Naive thymus-derived CD4-positive, alpha-beta T cell (primary cell): ENCODE measurements around the gene MRPS30. TPM values are rescaled to one million over a fixed set of nuclear protein-coding genes. Genes with fewer than 3 reads are reported as not detected.
A peak's percentile ranks its signal among the peaks of the same experiment; 100 is the strongest.

Experiments
- ATAC-seq: fragments of 150-1000 bp; cut with Tn5 transposase; 2 replicates; pipeline ENCODE4 v1.10.0; 2021; ENCODE audit warnings: mild to moderate bottlenecking, moderate library complexity
- CTCF ChIA-PET: fragments of 350-600 bp; sonication (Branson Sonifier 250); formaldehyde crosslinking; loops from one replicate; lab custom pipeline; 2021; ENCODE audit warnings: antibody characterized with exemption; lab: Charles Lee
- POLR2A ChIA-PET: fragments of 350-600 bp; sonication (Branson Sonifier 250); formaldehyde crosslinking; loops from one replicate; lab custom pipeline; 2021; ENCODE audit warnings: antibody characterized with exemption, inconsistent platforms; lab: Charles Lee
- DNase-seq, 9 donors: peaks; one replicate each; pipeline versions ENCODE4 v3.0.0 to v3.0.0-alpha.2; 2020 to 2022; ENCODE audit warnings: mixed read lengths in 1 of 9
- H3K27ac ChIP-seq: one replicate; pipeline ENCODE4 v1.7.0; 2013; ENCODE audit warnings: mild to moderate bottlenecking, low read depth, low read length, moderate library complexity
- H3K27me3 ChIP-seq, 2 donors: one replicate each; pipeline ENCODE4 v1.7.0; 2013; ENCODE audit warnings: low read length in 2 of 2, mild to moderate bottlenecking in 2 of 2, moderate library complexity in 2 of 2; ENCODE audit not compliant: control insufficient read depth in 2 of 2, insufficient read depth in 2 of 2
- H3K36me3 ChIP-seq, 3 experiments: 1 replicate in 2 of 3; 2 replicates in 1 of 3; pipeline ENCODE4 v1.7.0; 2013; ENCODE audit warnings: low read length in 3 of 3, mild to moderate bottlenecking in 3 of 3, moderate library complexity in 1 of 3; ENCODE audit not compliant: insufficient read depth in 3 of 3, control insufficient read depth in 2 of 3
- H3K4me1 ChIP-seq, 2 donors: one replicate each; pipeline ENCODE4 v1.7.0; 2013; ENCODE audit warnings: low read length in 2 of 2, mild to moderate bottlenecking in 2 of 2, moderate library complexity in 1 of 2; ENCODE audit not compliant: control insufficient read depth in 2 of 2, insufficient read depth in 2 of 2
- H3K4me3 ChIP-seq: 2 replicates; pipeline ENCODE4 v1.7.0; 2013; ENCODE audit warnings: mild to moderate bottlenecking, low read length
- H3K9me3 ChIP-seq, 3 experiments: 1 replicate in 2 of 3; 2 replicates in 1 of 3; pipeline ENCODE4 v1.7.0; 2013; ENCODE audit warnings: low read length in 3 of 3; ENCODE audit not compliant: control insufficient read depth in 2 of 3
- H3K27ac Mint-ChIP-seq, 9 donors: one replicate each; pipeline ENCODE4 v1.8.0; 2020 to 2022; ENCODE audit warnings: mixed read lengths in 9 of 9, mild to moderate bottlenecking in 8 of 9, moderate library complexity in 5 of 9, inconsistent platforms in 2 of 9
- H3K27me3 Mint-ChIP-seq, 5 donors: one replicate each; pipeline ENCODE4 v1.8.0; 2021 to 2022; ENCODE audit warnings: mixed read lengths in 5 of 5, mild to moderate bottlenecking in 1 of 5
- H3K36me3 Mint-ChIP-seq, 5 donors: one replicate each; pipeline ENCODE4 v1.8.0; 2020 to 2022; ENCODE audit warnings: mixed read lengths in 5 of 5, mild to moderate bottlenecking in 3 of 5, inconsistent platforms in 1 of 5
- H3K4me1 Mint-ChIP-seq, 7 donors: one replicate each; pipeline ENCODE4 v1.8.0; 2020 to 2022; ENCODE audit warnings: mixed read lengths in 7 of 7, mild to moderate bottlenecking in 3 of 7, inconsistent platforms in 1 of 7
- H3K4me3 Mint-ChIP-seq, 10 donors: one replicate each; pipeline ENCODE4 v1.8.0; 2020 to 2022; ENCODE audit warnings: mild to moderate bottlenecking in 10 of 10, mixed read lengths in 10 of 10, moderate library complexity in 6 of 10, inconsistent platforms in 2 of 10
- H3K9me3 Mint-ChIP-seq, 11 donors: one replicate each; pipeline ENCODE4 v1.8.0; 2020 to 2022; ENCODE audit warnings: mixed read lengths in 11 of 11, mild to moderate bottlenecking in 4 of 11, inconsistent platforms in 1 of 11, moderate library complexity in 1 of 11
- intact Hi-C, 2 donors: fragments of 100-400 bp; cut with micrococcal nuclease; formaldehyde crosslinking; loops; one replicate each; pipeline ENCODE4 v1.15.1; 2023
- polyA plus RNA-seq, 2 donors: library from polyadenylated mRNA; unstranded; fragments of 300-500 nt; fragmentation: Illumina TruSeq; gene quantifications; one replicate each; pipeline ENCODE4 v1.2.3, GENCODE V29; 2021
- total RNA-seq, 6 experiments: library from RNA in 5 of 6; stranded (reverse) in 5 of 6; gene quantifications; 1 replicate in 5 of 6; 2 replicates in 1 of 6; pipeline ENCODE4 v1.2.3 and lab custom pipeline; 2021 to 2026

Gene MRPS30
- total and polyA plus RNA-seq, 7 experiments from 2014 or later, result 31.1 to 89.5 (median 55.4) TPM

GRCh38 chr5:44828719-44829118, 20.0 kb downstream of the MRPS30 start:
- no peaks in the 10 kb centered on the region for H3K9me3 ChIP-seq
- H3K27me3 Mint-ChIP-seq, result no peaks in the 10 kb centered on the region
- ATAC-seq (no peak), DNase-seq (no peak)
- ChIA-PET POLR2A (no interaction called here), CTCF (no interaction called here)
- H3K27me3 ChIP-seq, result no peaks in the 10 kb centered on the region
- peaks cover 0 to 12% (median 6%) of the 10 kb centered on the region in 7 donors for H3K4me1 Mint-ChIP-seq
- H3K4me3 Mint-ChIP-seq, result no peak overlapping the region
- H3K36me3 Mint-ChIP-seq, result peaks cover 0 to 43% (median 27%) of the 10 kb centered on the region in 5 donors
- H3K9me3 Mint-ChIP-seq, result no peaks in the 10 kb centered on the region
- intact Hi-C loops, result no loop called here
- H3K27ac Mint-ChIP-seq, result no peak overlapping the region
- no peaks in the 10 kb centered on the region for H3K36me3 ChIP-seq
- H3K4me1 ChIP-seq, result no peaks in the 10 kb centered on the region
- no peak overlapping the region for H3K27ac ChIP-seq
- no peak overlapping the region for H3K4me3 ChIP-seq

GRCh38 chr5:44830951-44831350, 22.2 kb downstream of the MRPS30 start:
- POLR2A ChIA-PET, result no interaction called here
- Histone ChIP-seq H3K9me3 (no peaks in the 10 kb centered on the region), H3K36me3 (no peaks in the 10 kb centered on the region), H3K27ac (no peak overlapping the region), H3K4me1 (no peaks in the 10 kb centered on the region), H3K4me3 (no peak overlapping the region), H3K27me3 (no peaks in the 10 kb centered on the region)
- no peak for DNase-seq
- ATAC-seq, result no peak
- intact Hi-C loops, result no loop called here
- H3K36me3 Mint-ChIP-seq, result peaks cover 0 to 43% (median 25%) of the 10 kb centered on the region in 5 donors
- H3K27ac Mint-ChIP-seq, result no peak overlapping the region
- no peak overlapping the region for H3K4me3 Mint-ChIP-seq
- no peaks in the 10 kb centered on the region for H3K27me3 Mint-ChIP-seq
- H3K9me3 Mint-ChIP-seq, result peaks cover 0 to 5% (median 0%) of the 10 kb centered on the region in 11 donors
- peaks cover 0 to 12% (median 6%) of the 10 kb centered on the region in 7 donors for H3K4me1 Mint-ChIP-seq
- CTCF ChIA-PET, result no interaction called here

- ATAC-seq (no peak), DNase-seq (no peak)
- Mint-ChIP-seq H3K27me3 (no peaks in the 10 kb centered on the region), H3K27ac (peak overlapping the region in 1 of 9 donors; percentile 56), H3K36me3 (peaks cover 0 to 31% (median 19%) of the 10 kb centered on the region in 5 donors), H3K9me3 (peaks cover 0 to 8% (median 3%) of the 10 kb centered on the region in 11 donors), H3K4me1 (peaks cover 0 to 6% (median 0%) of the 10 kb centered on the region in 7 donors), H3K4me3 (no peak overlapping the region)
- intact Hi-C loops, result no loop called here
- Histone ChIP-seq H3K27me3 (no peaks in the 10 kb centered on the region), H3K4me1 (no peaks in the 10 kb centered on the region), H3K27ac (no peak overlapping the region), H3K4me3 (no peak overlapping the region), H3K9me3 (no peaks in the 10 kb centered on the region), H3K36me3 (no peaks in the 10 kb centered on the region)
- ChIA-PET POLR2A (no interaction called here), CTCF (no interaction called here)
Measured at GRCh38 chr5:44833249-44833648, 24.5 kb downstream of the MRPS30 start.

GRCh38 chr5:44835693-44836092, 26.9 kb downstream of the MRPS30 start:
- Mint-ChIP-seq H3K4me3 (no peak overlapping the region), H3K27ac (no peak overlapping the region), H3K36me3 (peaks cover 0 to 33% (median 29%) of the 10 kb centered on the region in 5 donors), H3K9me3 (peaks cover 5 to 25% (median 11%) of the 10 kb centered on the region in 11 donors), H3K4me1 (peaks cover 0 to 2% (median 0%) of the 10 kb centered on the region in 7 donors), H3K27me3 (peaks cover 0 to 5% (median 0%) of the 10 kb centered on the region in 5 donors)
- Histone ChIP-seq H3K9me3 (no peaks in the 10 kb centered on the region), H3K4me3 (no peak overlapping the region), H3K4me1 (no peaks in the 10 kb centered on the region), H3K27ac (no peak overlapping the region), H3K36me3 (no peaks in the 10 kb centered on the region), H3K27me3 (no peaks in the 10 kb centered on the region)
- CTCF ChIA-PET, result no interaction called here
- intact Hi-C loops, result no loop called here
- ATAC-seq (no peak), DNase-seq (no peak)
- POLR2A ChIA-PET, result no interaction called here

- Mint-ChIP-seq H3K27ac (no peak overlapping the region), H3K4me1 (no peaks in the 10 kb centered on the region), H3K27me3 (peaks cover 0 to 5% (median 0%) of the 10 kb centered on the region in 5 donors), H3K4me3 (no peak overlapping the region), H3K36me3 (peaks cover 0 to 28% (median 20%) of the 10 kb centered on the region in 5 donors), H3K9me3 (peaks cover 5 to 25% (median 11%) of the 10 kb centered on the region in 11 donors)
- no peak for DNase-seq
- POLR2A ChIA-PET, result no interaction called here
- intact Hi-C loops, result no loop called here
- no peaks in the 10 kb centered on the region for H3K4me1 ChIP-seq
- H3K27ac ChIP-seq, result no peak overlapping the region
- no peaks in the 10 kb centered on the region for H3K36me3 ChIP-seq
- no peaks in the 10 kb centered on the region for H3K27me3 ChIP-seq
- H3K9me3 ChIP-seq, result no peaks in the 10 kb centered on the region
- CTCF ChIA-PET, result no interaction called here
- ATAC-seq, result no peak
- no peak overlapping the region for H3K4me3 ChIP-seq
Measured at GRCh38 chr5:44839018-44839681, 30.4 kb downstream of the MRPS30 start.

GRCh38 chr5:44842496-44843282, 33.9 kb downstream of the MRPS30 start:
- no peak for DNase-seq
- ATAC-seq, result no peak
- no peaks in the 10 kb centered on the region for H3K4me1 ChIP-seq
- no peak overlapping the region for H3K4me3 Mint-ChIP-seq
- POLR2A ChIA-PET, result no interaction called here
- H3K27me3 Mint-ChIP-seq, result peaks cover 0 to 5% (median 0%) of the 10 kb centered on the region in 5 donors
- no peak overlapping the region for H3K4me3 ChIP-seq
- H3K9me3 ChIP-seq, result no peaks in the 10 kb centered on the region
- no peak overlapping the region for H3K27ac Mint-ChIP-seq
- peaks cover 5 to 25% (median 9%) of the 10 kb centered on the region in 11 donors for H3K9me3 Mint-ChIP-seq
- CTCF ChIA-PET, result no interaction called here
- intact Hi-C loops, result no loop called here
- H3K4me1 Mint-ChIP-seq, result no peaks in the 10 kb centered on the region
- no peaks in the 10 kb centered on the region for H3K36me3 ChIP-seq
- H3K27me3 ChIP-seq, result no peaks in the 10 kb centered on the region
- no peak overlapping the region for H3K27ac ChIP-seq
- H3K36me3 Mint-ChIP-seq, result peaks cover 0 to 20% (median 14%) of the 10 kb centered on the region in 5 donors
